SK-N-SH (cell line): ENCODE data around the gene C3orf38.

Source experiments
- EP300 ChIP-seq, 2 experiments: IDR thresholded peaks; 2 replicates each; pipeline versions ENCODE4 v1.4.0 to v1.6.1; 2012; ENCODE audit warnings: borderline replicate concordance in 1 of 2, low read depth in 1 of 2, low read length in 1 of 2
- FOSL2 ChIP-seq: IDR thresholded peaks from 2 replicates; pipeline ENCODE4 v1.4.0; 2012; ENCODE audit warnings: low read depth, mild to moderate bottlenecking, moderate library complexity, borderline replicate concordance
- JUND ChIP-seq: IDR thresholded peaks from 2 replicates; pipeline ENCODE4 v1.4.0; 2012
- MXI1 ChIP-seq: IDR thresholded peaks from 2 replicates; pipeline ENCODE4 v1.6.1; 2012; ENCODE audit warnings: mild to moderate bottlenecking, low read depth, low read length, improper control_type of control experiment
- POLR2AphosphoS5 ChIP-seq: IDR thresholded peaks from 2 replicates; pipeline ENCODE4 v1.6.1; 2012; ENCODE audit warnings: low read depth, low read length
- RAD21 ChIP-seq: IDR thresholded peaks from 2 replicates; pipeline ENCODE4 v1.6.1; 2012; ENCODE audit warnings: mild to moderate bottlenecking, low read length
- SIN3A ChIP-seq: IDR thresholded peaks from 2 replicates; pipeline ENCODE4 v1.6.1; 2012; ENCODE audit warnings: low read depth, mild to moderate bottlenecking, low read length, moderate library complexity, borderline replicate concordance
- TEAD4 ChIP-seq: IDR thresholded peaks from 2 replicates; pipeline ENCODE4 v1.4.0; 2012; ENCODE audit warnings: mild to moderate bottlenecking, borderline replicate concordance; ENCODE audit not compliant: insufficient read depth
- TF ChIP-seq, protein P1 (sequence below): IDR thresholded peaks from 2 replicates; pipeline ENCODE4 v1.6.1; 2012; ENCODE audit warnings: mild to moderate bottlenecking, low read depth, low read length, moderate library complexity
- TF ChIP-seq, protein P2 (sequence below): fragments of 200-600 bp; sonication (generic); IDR thresholded peaks from 2 replicates; pipeline ENCODE4 v1.6.1; 2017; ENCODE audit warnings: antibody characterized with exemption, mild to moderate bottlenecking, moderate library complexity
- TF ChIP-seq, protein P3 (sequence below): IDR thresholded peaks from 2 replicates; pipeline ENCODE4 v1.4.0; 2012; ENCODE audit warnings: low read depth, borderline replicate concordance

DNA sequence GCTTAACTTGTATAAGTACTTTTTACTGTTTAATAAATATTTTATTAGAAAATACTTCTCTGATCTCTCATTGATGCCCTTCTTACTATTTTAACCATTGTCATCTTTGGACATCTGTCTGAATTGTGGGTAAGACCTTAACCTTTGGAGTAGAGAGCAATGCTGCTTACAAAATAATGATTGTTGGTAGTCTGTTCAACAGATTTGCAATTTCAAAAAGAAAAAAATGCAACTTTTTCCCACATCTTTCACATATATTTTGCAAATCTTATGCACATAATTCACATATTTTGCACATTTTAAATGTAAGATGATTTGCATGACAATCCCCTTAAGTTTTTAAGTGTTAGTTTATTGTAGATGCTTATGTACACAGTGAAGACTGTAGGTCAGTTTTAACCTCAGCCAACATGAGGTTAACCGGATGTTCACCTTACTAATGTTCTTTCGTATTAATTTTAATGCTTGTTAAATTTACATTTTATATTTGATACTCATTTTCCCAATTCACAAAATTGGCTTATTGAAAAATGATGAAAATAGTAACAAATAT lies 16.7 kb downstream of the C3orf38 start:
- TF ChIP-seq, protein P1, sequence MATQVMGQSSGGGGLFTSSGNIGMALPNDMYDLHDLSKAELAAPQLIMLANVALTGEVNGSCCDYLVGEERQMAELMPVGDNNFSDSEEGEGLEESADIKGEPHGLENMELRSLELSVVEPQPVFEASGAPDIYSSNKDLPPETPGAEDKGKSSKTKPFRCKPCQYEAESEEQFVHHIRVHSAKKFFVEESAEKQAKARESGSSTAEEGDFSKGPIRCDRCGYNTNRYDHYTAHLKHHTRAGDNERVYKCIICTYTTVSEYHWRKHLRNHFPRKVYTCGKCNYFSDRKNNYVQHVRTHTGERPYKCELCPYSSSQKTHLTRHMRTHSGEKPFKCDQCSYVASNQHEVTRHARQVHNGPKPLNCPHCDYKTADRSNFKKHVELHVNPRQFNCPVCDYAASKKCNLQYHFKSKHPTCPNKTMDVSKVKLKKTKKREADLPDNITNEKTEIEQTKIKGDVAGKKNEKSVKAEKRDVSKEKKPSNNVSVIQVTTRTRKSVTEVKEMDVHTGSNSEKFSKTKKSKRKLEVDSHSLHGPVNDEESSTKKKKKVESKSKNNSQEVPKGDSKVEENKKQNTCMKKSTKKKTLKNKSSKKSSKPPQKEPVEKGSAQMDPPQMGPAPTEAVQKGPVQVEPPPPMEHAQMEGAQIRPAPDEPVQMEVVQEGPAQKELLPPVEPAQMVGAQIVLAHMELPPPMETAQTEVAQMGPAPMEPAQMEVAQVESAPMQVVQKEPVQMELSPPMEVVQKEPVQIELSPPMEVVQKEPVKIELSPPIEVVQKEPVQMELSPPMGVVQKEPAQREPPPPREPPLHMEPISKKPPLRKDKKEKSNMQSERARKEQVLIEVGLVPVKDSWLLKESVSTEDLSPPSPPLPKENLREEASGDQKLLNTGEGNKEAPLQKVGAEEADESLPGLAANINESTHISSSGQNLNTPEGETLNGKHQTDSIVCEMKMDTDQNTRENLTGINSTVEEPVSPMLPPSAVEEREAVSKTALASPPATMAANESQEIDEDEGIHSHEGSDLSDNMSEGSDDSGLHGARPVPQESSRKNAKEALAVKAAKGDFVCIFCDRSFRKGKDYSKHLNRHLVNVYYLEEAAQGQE, result no peak
- no peak for TF ChIP-seq POLR2AphosphoS5
- no peak for TF ChIP-seq RAD21
- TF ChIP-seq, protein P2, sequence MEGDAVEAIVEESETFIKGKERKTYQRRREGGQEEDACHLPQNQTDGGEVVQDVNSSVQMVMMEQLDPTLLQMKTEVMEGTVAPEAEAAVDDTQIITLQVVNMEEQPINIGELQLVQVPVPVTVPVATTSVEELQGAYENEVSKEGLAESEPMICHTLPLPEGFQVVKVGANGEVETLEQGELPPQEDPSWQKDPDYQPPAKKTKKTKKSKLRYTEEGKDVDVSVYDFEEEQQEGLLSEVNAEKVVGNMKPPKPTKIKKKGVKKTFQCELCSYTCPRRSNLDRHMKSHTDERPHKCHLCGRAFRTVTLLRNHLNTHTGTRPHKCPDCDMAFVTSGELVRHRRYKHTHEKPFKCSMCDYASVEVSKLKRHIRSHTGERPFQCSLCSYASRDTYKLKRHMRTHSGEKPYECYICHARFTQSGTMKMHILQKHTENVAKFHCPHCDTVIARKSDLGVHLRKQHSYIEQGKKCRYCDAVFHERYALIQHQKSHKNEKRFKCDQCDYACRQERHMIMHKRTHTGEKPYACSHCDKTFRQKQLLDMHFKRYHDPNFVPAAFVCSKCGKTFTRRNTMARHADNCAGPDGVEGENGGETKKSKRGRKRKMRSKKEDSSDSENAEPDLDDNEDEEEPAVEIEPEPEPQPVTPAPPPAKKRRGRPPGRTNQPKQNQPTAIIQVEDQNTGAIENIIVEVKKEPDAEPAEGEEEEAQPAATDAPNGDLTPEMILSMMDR, result no peak
- TF ChIP-seq FOSL2, result no peak
- TF ChIP-seq TEAD4, result no peak
- no peak for TF ChIP-seq JUND
- no peak for TF ChIP-seq EP300 (IDR thresholded peaks at IDR 0.05; ENCODE audit: borderline replicate concordance in 1 of 2, low read depth in 1 of 2, low read length in 1 of 2)
- TF ChIP-seq MXI1, result no peak
- TF ChIP-seq SIN3A, result no peak
- TF ChIP-seq, protein P3, sequence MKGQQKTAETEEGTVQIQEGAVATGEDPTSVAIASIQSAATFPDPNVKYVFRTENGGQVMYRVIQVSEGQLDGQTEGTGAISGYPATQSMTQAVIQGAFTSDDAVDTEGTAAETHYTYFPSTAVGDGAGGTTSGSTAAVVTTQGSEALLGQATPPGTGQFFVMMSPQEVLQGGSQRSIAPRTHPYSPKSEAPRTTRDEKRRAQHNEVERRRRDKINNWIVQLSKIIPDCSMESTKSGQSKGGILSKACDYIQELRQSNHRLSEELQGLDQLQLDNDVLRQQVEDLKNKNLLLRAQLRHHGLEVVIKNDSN, result no peak
